ENCODE data around the gene SLC25A46. TPM values are rescaled to one million over a fixed set of nuclear protein-coding genes. Genes with fewer than 3 reads are reported as not detected.

Gene SLC25A46
- total RNA-seq, 1 experiment from 2014 or later, result 30.6 TPM

GRCh38 chr5:110734101-110734500, 4.7 kb upstream of the SLC25A46 start:
- peaks cover 11% of the 10 kb centered on the region for H3K27me3 Mint-ChIP-seq (ENCODE audit: insufficient read depth, unreplicated experiment)
- TF ChIP-seq, protein P1, sequence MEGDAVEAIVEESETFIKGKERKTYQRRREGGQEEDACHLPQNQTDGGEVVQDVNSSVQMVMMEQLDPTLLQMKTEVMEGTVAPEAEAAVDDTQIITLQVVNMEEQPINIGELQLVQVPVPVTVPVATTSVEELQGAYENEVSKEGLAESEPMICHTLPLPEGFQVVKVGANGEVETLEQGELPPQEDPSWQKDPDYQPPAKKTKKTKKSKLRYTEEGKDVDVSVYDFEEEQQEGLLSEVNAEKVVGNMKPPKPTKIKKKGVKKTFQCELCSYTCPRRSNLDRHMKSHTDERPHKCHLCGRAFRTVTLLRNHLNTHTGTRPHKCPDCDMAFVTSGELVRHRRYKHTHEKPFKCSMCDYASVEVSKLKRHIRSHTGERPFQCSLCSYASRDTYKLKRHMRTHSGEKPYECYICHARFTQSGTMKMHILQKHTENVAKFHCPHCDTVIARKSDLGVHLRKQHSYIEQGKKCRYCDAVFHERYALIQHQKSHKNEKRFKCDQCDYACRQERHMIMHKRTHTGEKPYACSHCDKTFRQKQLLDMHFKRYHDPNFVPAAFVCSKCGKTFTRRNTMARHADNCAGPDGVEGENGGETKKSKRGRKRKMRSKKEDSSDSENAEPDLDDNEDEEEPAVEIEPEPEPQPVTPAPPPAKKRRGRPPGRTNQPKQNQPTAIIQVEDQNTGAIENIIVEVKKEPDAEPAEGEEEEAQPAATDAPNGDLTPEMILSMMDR (IDR thresholded peaks at IDR 0.05; ENCODE audit: insufficient read depth in 1 of 2, low read depth in 1 of 2, low read length in 1 of 2, severe bottlenecking in 1 of 2, unreplicated experiment in 1 of 2), result no peak
- no peaks in the 10 kb centered on the region for H3K9me3 ChIP-seq
- no peak overlapping the region for H3K4me3 ChIP-seq (ENCODE audit: low read depth, low read length)
- peaks cover 10% of the 10 kb centered on the region for H3K9me3 Mint-ChIP-seq (ENCODE audit: unreplicated experiment)
- peaks cover 8% of the 10 kb centered on the region for H3K36me3 Mint-ChIP-seq (ENCODE audit: insufficient read depth, unreplicated experiment)
- no peak overlapping the region for H3K4me3 Mint-ChIP-seq (ENCODE audit: unreplicated experiment)
- no peak for DNase-seq
- intact Hi-C loops (cut with micrococcal nuclease; ENCODE audit: unreplicated experiment), result no loop called here
- no peaks in the 10 kb centered on the region for H3K36me3 ChIP-seq (ENCODE audit: control insufficient read depth, insufficient read depth, low read length)
- no peak overlapping the region for H3K27ac Mint-ChIP-seq (ENCODE audit: unreplicated experiment)
- CTCF ChIA-PET, result no interaction called here
- POLR2A ChIA-PET, result no interaction called here
- H3K4me1 Mint-ChIP-seq (ENCODE audit: low read depth, unreplicated experiment), result no peaks in the 10 kb centered on the region
- H3K27me3 ChIP-seq (replicated peaks; ENCODE audit: control insufficient read depth, insufficient read depth, low read length), result no peaks in the 10 kb centered on the region
- no peaks in the 10 kb centered on the region; the same call in 1 of the 2 replicates for H3K4me1 ChIP-seq
- BruUV-seq (replicated peaks), result no TSS peak

DNA sequence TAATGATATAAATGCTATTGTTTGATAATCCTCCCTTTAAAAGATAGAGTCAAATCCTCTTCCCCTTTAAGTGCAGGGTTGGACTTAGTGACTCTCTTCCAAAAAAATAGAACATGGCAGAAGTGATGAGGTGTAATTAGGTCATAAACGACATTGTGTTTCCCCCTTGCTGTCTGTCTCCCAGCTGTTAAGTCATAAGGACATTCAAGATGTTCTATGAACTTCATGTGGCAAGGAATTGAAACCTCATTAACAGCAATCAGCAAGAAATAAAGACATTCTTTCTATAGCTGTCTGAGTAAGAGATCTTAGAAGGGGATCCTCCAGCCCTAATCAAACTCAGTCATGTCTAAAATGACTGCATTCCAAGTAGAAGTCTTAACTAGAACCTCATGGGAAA, 3.3 kb upstream of the SLC25A46 start:
- intact Hi-C loops (cut with micrococcal nuclease; ENCODE audit: unreplicated experiment), result no loop called here
- Mint-ChIP-seq H3K36me3 (ENCODE audit: insufficient read depth, unreplicated experiment) (peaks cover 10% of the 10 kb centered on the region), H3K9me3 (ENCODE audit: unreplicated experiment) (peaks cover 10% of the 10 kb centered on the region), H3K27me3 (ENCODE audit: insufficient read depth, unreplicated experiment) (peaks cover 11% of the 10 kb centered on the region), H3K4me3 (ENCODE audit: unreplicated experiment) (no peak overlapping the region), H3K27ac (ENCODE audit: unreplicated experiment) (no peak overlapping the region), H3K4me1 (ENCODE audit: low read depth, unreplicated experiment) (no peaks in the 10 kb centered on the region)
- no peak overlapping the region for H3K4me3 ChIP-seq (ENCODE audit: low read depth, low read length)
- H3K9me3 ChIP-seq, result no peaks in the 10 kb centered on the region
- no peak for DNase-seq
- POLR2A ChIA-PET, result no interaction called here
- CTCF ChIA-PET, result no interaction called here
- no TSS peak for BruUV-seq (replicated peaks)
- H3K4me1 ChIP-seq, result no peaks in the 10 kb centered on the region; the same call in 1 of the 2 replicates
- H3K36me3 ChIP-seq (ENCODE audit: control insufficient read depth, insufficient read depth, low read length), result no peaks in the 10 kb centered on the region
- no peaks in the 10 kb centered on the region for H3K27me3 ChIP-seq (replicated peaks; ENCODE audit: control insufficient read depth, insufficient read depth, low read length)
- TF ChIP-seq, protein P1 (IDR thresholded peaks at IDR 0.05; ENCODE audit: insufficient read depth in 1 of 2, low read depth in 1 of 2, low read length in 1 of 2, severe bottlenecking in 1 of 2, unreplicated experiment in 1 of 2), result no peak

GRCh38 chr5:110736753-110737152, 2.1 kb upstream of the SLC25A46 start:
- Histone ChIP-seq H3K4me1 (no peaks in the 10 kb centered on the region; the same call in 1 of the 2 replicates), H3K4me3 (ENCODE audit: low read depth, low read length) (no peak overlapping the region), H3K9me3 (no peaks in the 10 kb centered on the region), H3K27me3 (replicated peaks; ENCODE audit: control insufficient read depth, insufficient read depth, low read length) (no peaks in the 10 kb centered on the region), H3K36me3 (ENCODE audit: control insufficient read depth, insufficient read depth, low read length) (no peaks in the 10 kb centered on the region)
- no TSS peak for BruUV-seq (replicated peaks)
- ChIA-PET POLR2A (interaction anchor here (0.5 kb wide), 1 partner anchor 382 kb away, joined by 5 read pairs; no protein-coding TSS in a partner anchor), CTCF (no interaction called here)
- no peak for DNase-seq
- peaks cover 10% of the 10 kb centered on the region for H3K36me3 Mint-ChIP-seq (ENCODE audit: insufficient read depth, unreplicated experiment)
- peaks cover 9% of the 10 kb centered on the region for H3K9me3 Mint-ChIP-seq (ENCODE audit: unreplicated experiment)
- H3K4me1 Mint-ChIP-seq (ENCODE audit: low read depth, unreplicated experiment), result no peaks in the 10 kb centered on the region
- intact Hi-C loops (cut with micrococcal nuclease; ENCODE audit: unreplicated experiment), result no loop called here
- peaks cover 11% of the 10 kb centered on the region for H3K27me3 Mint-ChIP-seq (ENCODE audit: insufficient read depth, unreplicated experiment)
- TF ChIP-seq, protein P1 (IDR thresholded peaks at IDR 0.05; ENCODE audit: insufficient read depth in 1 of 2, low read depth in 1 of 2, low read length in 1 of 2, severe bottlenecking in 1 of 2, unreplicated experiment in 1 of 2), result no peak
- H3K27ac Mint-ChIP-seq (ENCODE audit: unreplicated experiment), result no peak overlapping the region
- H3K4me3 Mint-ChIP-seq (ENCODE audit: unreplicated experiment), result no peak overlapping the region

Measured in Caco-2 (cell line).